GM19023 (cell line): ENCODE measurements around the gene MAST4.
"Not testable (repeated sequence)": the region's sequence is repeated elsewhere in the genome, so short reads cannot be mapped to it uniquely, and the experiment has no call there.

ENCODE experiments used
- ATAC-seq: cut with Tn5 transposase; IDR thresholded peaks from one replicate; pipeline ENCODE4 v1.9.1; 2021; ENCODE audit warnings: mild to moderate bottlenecking, moderate library complexity; ENCODE audit not compliant: unreplicated experiment

The MAST4 gene

GRCh38 chr5:67098656-67099055 lies 502.5 kb downstream of the MAST4 start:
- ATAC-seq: no peak

DNA sequence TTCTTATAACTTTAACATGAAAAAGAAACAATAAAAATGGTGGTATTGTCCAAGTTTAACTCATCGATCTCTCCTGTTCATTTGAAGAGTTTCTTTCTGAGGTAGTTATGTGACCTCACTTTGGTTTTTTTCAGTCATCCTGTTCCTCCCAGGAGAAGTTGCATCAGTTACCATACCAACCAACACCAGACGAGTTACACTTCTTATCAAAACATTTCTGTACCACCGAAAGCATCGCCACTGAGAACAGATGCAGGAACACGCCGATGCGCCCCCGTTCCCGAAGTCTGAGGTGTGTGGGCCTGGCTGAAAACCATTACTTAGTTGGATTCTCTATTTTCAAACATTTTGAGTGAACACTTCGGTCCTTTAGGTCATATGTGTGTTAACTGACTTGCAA lies 504.1 kb downstream of the MAST4 start:
- no peak for ATAC-seq

DNA sequence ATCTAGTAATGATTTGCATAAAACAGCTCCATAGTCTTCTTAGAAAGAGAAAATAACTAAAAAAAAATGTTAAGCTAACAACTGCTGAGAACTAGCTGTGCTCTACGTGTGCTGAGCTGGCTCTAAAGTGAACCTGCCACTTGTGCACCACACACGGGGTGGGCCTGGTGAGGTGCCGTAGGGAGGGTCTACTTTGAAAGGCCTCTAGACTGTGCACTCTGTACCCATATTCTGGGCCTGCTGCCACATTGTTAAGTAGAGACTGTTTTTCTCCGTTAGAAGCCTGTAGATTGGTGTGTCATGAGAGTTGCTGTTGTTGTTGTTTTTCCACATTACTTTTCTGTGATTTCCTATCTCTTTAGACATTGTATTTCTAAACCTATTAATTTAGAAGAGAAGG lies 506.5 kb downstream of the MAST4 start:
- ATAC-seq: no peak

DNA sequence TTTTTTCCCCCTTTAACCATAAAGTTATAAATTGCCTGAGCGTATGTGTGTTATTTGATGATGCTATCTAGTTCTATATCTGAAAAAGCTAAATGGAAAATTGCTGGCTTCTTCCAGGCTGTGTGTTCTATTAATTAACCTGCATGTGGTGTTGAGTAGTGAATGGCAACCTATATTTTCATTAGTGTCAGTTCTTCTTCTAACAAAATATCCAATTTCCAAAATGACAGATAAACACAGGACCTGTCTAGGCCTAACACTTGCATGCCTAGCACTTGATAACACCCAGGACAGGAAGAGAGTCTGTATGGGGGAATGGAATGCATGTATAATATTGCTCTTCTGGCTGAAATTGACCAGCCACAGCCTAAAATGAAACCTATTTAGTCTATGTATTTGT lies 508.7 kb downstream of the MAST4 start:
- no peak for ATAC-seq

GRCh38 chr5:67105270-67105669 lies 509.1 kb downstream of the MAST4 start:
- ATAC-seq: no peak

GRCh38 chr5:67106626-67107342 lies 510.6 kb downstream of the MAST4 start:
- no peak for ATAC-seq

GRCh38 chr5:67111779-67112178 lies 515.6 kb downstream of the MAST4 start:
- no peak for ATAC-seq

DNA sequence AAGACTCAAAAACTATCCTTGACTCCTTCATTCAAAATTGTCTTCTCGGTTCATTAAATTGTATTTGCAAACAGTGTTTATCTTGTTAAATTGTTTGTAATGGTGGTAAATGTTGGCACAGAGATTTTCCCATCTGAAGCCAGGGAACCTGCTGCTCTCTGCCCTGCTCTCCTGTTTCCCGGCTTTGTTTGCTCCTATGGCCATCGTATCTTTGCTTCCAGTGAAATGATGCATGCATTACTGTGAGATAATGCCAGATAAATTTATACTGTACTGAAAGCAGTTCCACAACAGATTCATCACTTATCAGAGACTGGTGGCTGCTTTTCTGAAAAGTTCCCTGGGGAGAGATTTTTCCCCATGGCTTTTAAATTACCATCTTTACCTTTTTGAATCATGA lies 519.1 kb downstream of the MAST4 start:
- ATAC-seq: no peak

GRCh38 chr5:67115817-67116216 lies 519.6 kb downstream of the MAST4 start:
- ATAC-seq: no peak

DNA sequence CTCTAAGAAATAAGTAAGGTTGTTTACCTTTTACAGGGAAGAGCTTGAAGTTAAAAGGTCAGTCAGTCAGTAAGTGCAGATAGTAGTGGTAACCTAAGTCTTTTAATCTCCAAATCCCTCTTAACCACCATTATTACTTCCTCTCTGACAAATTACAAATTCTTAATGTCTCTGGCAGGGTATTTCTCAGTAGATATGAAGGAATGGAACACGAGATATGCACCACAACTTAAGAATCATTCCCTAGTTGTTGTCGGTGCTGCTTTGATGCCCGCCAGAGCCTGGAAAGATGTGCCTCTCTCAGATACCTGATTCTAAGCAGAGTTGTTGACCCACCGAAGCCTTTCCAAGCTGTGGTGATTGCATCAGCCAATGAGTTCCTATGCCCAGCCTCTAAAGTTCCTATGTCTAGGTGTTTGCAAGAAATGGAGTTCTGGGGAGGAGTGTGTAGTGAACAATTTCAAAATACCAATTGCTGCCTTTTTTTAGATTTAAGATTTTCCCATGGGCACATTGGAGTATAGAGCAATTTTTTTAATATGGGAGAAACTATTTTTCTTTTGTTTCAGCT lies 521.9 kb downstream of the MAST4 start:
- no peak for ATAC-seq

DNA sequence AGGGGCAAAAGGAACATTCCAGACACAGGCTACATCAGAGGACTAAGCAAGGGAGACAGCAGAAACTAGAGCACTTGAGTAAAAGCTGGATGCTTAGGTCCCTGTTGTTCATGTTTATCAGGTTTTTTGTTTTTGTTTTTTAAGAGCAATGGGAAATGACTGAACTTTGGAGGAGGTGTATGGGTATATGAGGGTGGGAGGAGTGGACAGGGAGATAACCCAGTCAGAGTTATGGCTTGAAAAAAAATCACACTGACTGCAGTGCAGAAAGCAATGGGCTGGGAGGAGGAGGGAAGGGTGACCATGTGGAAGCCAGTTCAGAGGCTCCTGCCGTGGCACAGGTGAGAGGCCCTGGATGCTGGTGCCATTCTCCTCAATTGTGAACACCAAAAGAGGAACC lies 522.8 kb downstream of the MAST4 start:
- no peak for ATAC-seq

DNA sequence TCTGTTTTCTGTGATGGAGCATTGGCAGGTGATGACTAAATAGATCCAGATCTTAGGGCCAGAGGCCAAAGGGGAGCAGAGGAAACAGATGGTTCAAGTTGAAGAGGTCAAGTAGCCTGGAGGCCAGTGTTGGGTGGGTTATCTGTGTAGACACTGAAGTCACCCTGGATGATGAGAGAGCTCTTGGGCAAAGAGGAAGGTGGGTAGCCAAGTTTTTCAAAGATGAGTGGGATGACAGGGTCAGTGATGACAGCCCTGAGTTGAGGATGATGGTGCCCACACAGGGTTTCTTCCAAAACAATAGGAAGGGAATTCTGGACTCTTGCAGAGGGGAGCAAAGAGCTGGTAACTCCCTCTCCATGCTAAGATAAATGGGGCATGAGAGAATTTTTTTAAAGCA lies 523.8 kb downstream of the MAST4 start:
- no peak for ATAC-seq

- ATAC-seq: no peak
These were observed 527.6 kb downstream of the MAST4 start for GRCh38 chr5:67123819-67124218.

- no peak for ATAC-seq
These were observed 528.4 kb downstream of the MAST4 start for GRCh38 chr5:67124556-67124955.

DNA sequence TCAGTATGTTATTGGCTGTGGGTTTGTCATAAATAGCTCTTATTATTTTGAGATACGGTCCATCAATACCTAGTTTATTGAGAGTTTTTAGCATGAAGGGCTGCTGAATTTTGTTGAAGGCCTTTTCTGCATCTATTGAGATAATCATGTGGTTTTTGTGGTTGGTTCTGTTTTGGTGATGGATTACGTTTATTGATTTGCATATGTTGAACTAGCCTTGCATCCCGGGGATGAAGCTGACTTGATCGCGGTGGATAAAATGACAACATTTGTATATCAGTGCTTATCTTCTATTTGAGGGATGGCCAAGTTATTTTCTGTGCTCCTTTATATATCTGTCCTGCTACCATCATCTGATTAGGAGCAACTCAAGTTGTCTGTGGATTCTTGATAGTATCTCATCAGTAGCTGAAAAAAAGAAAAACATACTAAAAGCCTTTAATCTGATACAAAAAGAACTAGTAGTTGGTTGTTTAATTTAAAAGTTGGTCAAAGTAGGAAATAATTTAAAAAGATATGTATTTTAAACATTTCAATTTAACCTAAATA lies 531.2 kb downstream of the MAST4 start:
- not testable (repeated sequence) for ATAC-seq

DNA sequence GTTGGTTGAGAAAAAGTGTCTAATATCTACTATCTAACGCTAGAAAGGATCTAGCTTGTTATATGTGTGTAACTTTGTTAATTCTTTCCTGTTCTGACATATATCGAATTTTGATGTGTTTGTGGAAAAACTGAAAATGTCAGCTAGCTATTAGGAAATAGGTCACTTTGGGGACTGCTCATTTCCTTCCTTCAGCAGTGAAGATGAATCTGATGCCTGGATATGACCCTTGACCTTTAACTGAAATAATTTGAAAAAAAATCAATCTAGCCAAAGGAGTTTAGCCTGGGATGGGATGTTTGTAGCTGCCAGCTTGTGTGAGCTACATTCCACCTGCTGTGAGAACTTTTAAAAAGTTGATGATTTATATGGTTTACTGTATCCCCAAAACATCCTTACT lies 533.6 kb downstream of the MAST4 start:
- no peak for ATAC-seq

DNA sequence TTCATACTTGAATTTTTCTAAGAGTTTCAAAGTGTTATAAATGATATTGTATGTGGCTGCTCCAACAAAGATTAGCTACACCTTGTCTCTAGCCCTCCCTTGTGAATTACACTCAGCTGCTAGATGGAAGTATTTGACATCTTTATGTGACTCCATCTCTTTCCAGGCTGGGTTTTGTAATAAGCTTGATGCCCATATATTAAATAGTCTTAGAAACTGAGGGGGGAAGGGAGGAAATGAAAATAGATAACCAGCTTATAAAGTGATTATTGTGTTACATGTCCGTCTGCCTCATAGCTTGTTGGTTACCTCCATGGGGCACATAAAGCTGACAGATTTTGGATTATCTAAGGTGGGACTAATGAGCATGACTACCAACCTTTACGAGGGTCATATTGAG lies 537.0 kb downstream of the MAST4 start:
- no peak for ATAC-seq

- ATAC-seq: no peak
These were observed 537.6 kb downstream of the MAST4 start for GRCh38 chr5:67133776-67134175.

DNA sequence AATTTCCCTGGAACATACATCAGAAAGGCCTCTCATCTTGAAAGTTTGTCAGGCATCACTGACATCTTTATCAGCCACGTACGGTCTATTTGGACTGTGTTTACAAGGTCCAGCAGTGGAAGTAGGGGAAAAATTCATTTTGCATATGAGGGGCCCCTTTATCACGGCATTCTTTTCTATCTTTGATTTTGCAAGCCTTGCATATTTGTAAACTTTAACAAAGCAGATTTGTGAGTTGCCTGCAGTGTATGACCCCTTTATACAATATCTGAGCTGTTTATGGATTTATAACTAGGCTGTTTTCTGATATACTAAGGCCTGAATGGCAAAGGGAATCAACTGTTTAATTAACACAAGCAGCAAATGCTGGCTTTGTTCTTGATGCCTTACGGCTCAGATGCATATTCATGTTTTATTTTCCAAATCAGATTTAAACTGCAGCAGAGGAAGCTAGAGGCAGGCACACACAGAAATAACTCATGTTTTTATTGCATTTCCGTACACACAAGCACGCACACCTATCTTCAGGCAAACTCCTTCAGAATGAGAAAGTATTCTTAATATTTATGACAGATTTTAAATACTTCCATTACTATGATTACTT lies 539.3 kb downstream of the MAST4 start:
- ATAC-seq: no peak

DNA sequence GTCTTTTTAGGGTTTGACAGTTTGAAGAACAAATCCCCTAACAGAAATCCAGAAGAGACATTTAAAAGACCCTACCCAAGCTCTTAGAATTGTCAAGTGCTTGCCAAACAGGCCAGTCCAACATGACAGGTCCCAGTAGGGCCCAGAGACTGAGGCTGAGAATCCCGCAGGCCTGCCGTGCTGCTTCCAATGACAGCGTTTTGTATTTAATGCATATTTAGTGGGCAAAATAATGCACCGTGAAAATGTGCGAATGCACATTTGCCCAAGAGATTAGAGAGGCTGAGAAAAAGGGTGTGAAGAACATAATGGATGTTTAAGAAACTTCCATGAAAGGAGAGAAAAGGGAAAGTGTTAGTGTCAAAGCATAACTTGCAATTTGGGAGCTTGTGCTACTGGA lies 542.8 kb downstream of the MAST4 start:
- no peak for ATAC-seq

DNA sequence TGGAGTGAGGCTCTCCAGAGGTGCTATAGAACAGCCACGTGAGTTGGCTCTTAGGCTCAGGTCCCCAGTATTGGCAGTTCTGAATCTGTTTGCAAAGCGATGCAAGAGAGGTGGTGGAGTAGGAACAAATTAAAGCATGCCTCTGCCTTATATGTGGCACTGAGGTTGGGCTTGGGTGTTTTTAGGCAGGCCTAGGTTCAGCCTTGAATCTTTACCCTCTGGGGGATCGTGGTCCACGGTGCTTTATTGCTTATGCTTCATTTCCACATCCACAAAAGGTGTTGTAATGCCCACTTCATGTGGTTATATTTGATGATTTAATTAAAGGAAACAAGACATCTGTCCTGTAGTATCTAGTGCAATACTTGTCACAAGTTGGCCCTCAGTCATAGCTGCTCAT lies 544.2 kb downstream of the MAST4 start:
- no peak for ATAC-seq

GRCh38 chr5:67141644-67142043 lies 545.5 kb downstream of the MAST4 start:
- ATAC-seq: no peak
